ENCODE measurements around the gene PCSK5. TPM values are rescaled to one million over a fixed set of nuclear protein-coding genes. Genes with fewer than 3 reads are reported as not detected.

Gene PCSK5
- polyA plus RNA-seq, 1 donor (not counting 4 experiments of a cell fraction or from before 2014, with no cell fraction given) = 1.9 TPM

DNA sequence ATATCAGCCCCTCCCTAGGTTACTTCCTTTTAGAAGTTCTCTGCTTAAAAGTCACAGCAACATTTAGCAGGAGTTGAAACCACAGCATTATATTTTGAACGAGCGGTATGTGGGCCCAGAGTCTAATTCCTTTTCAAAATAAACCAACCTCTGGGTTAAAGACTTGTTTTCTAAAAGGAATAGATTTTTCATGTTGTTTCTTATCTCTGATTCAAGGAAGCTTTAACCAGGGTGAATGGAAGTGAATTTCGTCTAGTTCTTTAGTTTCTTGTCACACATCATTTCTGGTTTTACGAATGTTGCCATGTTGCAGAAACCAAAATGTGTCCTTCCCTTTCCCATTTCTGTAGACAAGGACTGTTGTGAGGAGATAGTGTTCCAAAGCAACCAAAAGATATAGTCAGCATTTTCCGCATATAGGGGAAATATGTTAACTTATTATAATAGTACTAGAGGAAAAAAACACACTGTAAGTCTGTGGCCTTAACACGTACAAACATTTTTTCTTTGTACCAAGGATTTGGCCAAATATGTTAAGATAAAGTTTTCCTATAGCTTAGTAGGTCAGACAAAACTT is 142.4 kb downstream of the PCSK5 start:
- Histone ChIP-seq H3K9ac (ENCODE audit: control insufficient read depth, extremely low read depth, insufficient read depth, low read length) (no peak overlapping the region), H3K9me1 (ENCODE audit: control insufficient read depth, extremely low read depth, insufficient read depth, low read length) (no peaks in the 10 kb centered on the region), H3K27me3 (ENCODE audit: control insufficient read depth, extremely low read depth, insufficient read depth, low read length) (no peaks in the 10 kb centered on the region), H3K4me1 (ENCODE audit: control insufficient read depth, extremely low read depth, insufficient read depth, low read length) (no peaks in the 10 kb centered on the region), H2AFZ (ENCODE audit: control insufficient read depth, low read length) (no peak overlapping the region), H4K20me1 (ENCODE audit: control insufficient read depth, extremely low read depth, insufficient read depth, low read length) (no peaks in the 10 kb centered on the region), H3K79me2 (ENCODE audit: control insufficient read depth, insufficient read depth, low read length) (no peaks in the 10 kb centered on the region), H3K4me3 (ENCODE audit: control insufficient read depth in 2 of 3, extremely low read depth in 1 of 3, insufficient read depth in 2 of 3, low read depth in 1 of 3, low read length in 3 of 3) (no peak overlapping the region), H3K36me3 (ENCODE audit: control insufficient read depth in 2 of 2, extremely low read depth in 1 of 2, insufficient read depth in 2 of 2, low read length in 2 of 2) (no peaks in the 10 kb centered on the region), H3K27ac (ENCODE audit: control insufficient read depth, insufficient read depth, low read length) (no peak overlapping the region), H3K9me3 (ENCODE audit: control insufficient read depth, low read depth, low read length) (no peaks in the 10 kb centered on the region), H3K4me2 (ENCODE audit: control insufficient read depth, extremely low read depth, insufficient read depth, low read depth, low read length) (no peak overlapping the region)
- no peak for FAIRE-seq
- dilution Hi-C loops (cut with MboI; ENCODE audit: extremely low pct_ligation_motif_present, low sequenced_read_pairs) = no loop called here
- DNase-seq (ENCODE audit: low read depth, low spot score) = no peak
- no peak for TF ChIP-seq EZH2 (IDR thresholded peaks at IDR 0.05; ENCODE audit: low read length)
- TF ChIP-seq, protein P1, sequence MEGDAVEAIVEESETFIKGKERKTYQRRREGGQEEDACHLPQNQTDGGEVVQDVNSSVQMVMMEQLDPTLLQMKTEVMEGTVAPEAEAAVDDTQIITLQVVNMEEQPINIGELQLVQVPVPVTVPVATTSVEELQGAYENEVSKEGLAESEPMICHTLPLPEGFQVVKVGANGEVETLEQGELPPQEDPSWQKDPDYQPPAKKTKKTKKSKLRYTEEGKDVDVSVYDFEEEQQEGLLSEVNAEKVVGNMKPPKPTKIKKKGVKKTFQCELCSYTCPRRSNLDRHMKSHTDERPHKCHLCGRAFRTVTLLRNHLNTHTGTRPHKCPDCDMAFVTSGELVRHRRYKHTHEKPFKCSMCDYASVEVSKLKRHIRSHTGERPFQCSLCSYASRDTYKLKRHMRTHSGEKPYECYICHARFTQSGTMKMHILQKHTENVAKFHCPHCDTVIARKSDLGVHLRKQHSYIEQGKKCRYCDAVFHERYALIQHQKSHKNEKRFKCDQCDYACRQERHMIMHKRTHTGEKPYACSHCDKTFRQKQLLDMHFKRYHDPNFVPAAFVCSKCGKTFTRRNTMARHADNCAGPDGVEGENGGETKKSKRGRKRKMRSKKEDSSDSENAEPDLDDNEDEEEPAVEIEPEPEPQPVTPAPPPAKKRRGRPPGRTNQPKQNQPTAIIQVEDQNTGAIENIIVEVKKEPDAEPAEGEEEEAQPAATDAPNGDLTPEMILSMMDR (optimal IDR thresholded peaks at IDR 0.05 in 1 of 3, IDR thresholded peaks at IDR 0.05 in 1 of 3, conservative IDR thresholded peaks at IDR 0.05 in 1 of 3; ENCODE audit: extremely low read depth in 1 of 3, insufficient read depth in 2 of 3, low read length in 3 of 3) = no peak

DNA sequence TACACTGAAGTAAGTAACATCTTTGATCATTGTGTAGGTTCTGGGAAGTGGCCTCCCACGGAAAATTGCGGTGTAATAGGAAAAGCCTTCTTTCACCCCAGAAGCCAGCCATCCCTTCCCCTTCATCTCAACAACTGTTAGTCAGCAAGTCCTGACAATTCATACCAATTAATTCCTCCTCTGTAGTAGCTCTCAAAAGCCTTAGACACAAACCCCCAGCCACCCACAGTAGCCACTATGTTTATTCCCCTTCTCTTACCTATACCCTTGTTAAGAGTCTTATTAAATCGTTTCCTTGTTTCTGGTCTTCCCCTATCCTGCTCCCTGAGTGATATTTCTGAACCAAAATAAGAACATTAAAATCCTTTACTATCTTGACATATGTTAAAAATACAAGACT is 143.6 kb downstream of the PCSK5 start:
- no peak overlapping the region for H3K4me3 ChIP-seq (ENCODE audit: control insufficient read depth in 2 of 3, extremely low read depth in 1 of 3, insufficient read depth in 2 of 3, low read depth in 1 of 3, low read length in 3 of 3)
- H4K20me1 ChIP-seq (ENCODE audit: control insufficient read depth, extremely low read depth, insufficient read depth, low read length) = no peaks in the 10 kb centered on the region
- no peaks in the 10 kb centered on the region for H3K27me3 ChIP-seq (ENCODE audit: control insufficient read depth, extremely low read depth, insufficient read depth, low read length)
- no peak overlapping the region for H3K27ac ChIP-seq (ENCODE audit: control insufficient read depth, insufficient read depth, low read length)
- no peak overlapping the region for H2AFZ ChIP-seq (ENCODE audit: control insufficient read depth, low read length)
- DNase-seq (ENCODE audit: low read depth, low spot score) = no peak
- H3K9me1 ChIP-seq (ENCODE audit: control insufficient read depth, extremely low read depth, insufficient read depth, low read length) = no peaks in the 10 kb centered on the region
- H3K9me3 ChIP-seq (ENCODE audit: control insufficient read depth, low read depth, low read length) = no peaks in the 10 kb centered on the region
- dilution Hi-C loops (cut with MboI; ENCODE audit: extremely low pct_ligation_motif_present, low sequenced_read_pairs) = no loop called here
- no peaks in the 10 kb centered on the region for H3K4me1 ChIP-seq (ENCODE audit: control insufficient read depth, extremely low read depth, insufficient read depth, low read length)
- H3K9ac ChIP-seq (ENCODE audit: control insufficient read depth, extremely low read depth, insufficient read depth, low read length) = no peak overlapping the region
- no peak for FAIRE-seq
- no peak for TF ChIP-seq EZH2 (IDR thresholded peaks at IDR 0.05; ENCODE audit: low read length)
- TF ChIP-seq, protein P1 (optimal IDR thresholded peaks at IDR 0.05 in 1 of 3, IDR thresholded peaks at IDR 0.05 in 1 of 3, conservative IDR thresholded peaks at IDR 0.05 in 1 of 3; ENCODE audit: extremely low read depth in 1 of 3, insufficient read depth in 2 of 3, low read length in 3 of 3) = no peak
- H3K79me2 ChIP-seq (ENCODE audit: control insufficient read depth, insufficient read depth, low read length) = no peaks in the 10 kb centered on the region
- no peaks in the 10 kb centered on the region for H3K36me3 ChIP-seq (ENCODE audit: control insufficient read depth in 2 of 2, extremely low read depth in 1 of 2, insufficient read depth in 2 of 2, low read length in 2 of 2)
- H3K4me2 ChIP-seq (ENCODE audit: control insufficient read depth, extremely low read depth, insufficient read depth, low read depth, low read length) = no peak overlapping the region
